ENCODE measurements around the gene USP11.

GRCh38 chrX:47272013-47272408 lies 39.2 kb downstream of the USP11 start:
- TF ChIP-seq RFX5 (IDR thresholded peaks at IDR 0.05; ENCODE audit: borderline replicate concordance, low read depth, low read length): no peak
- TF ChIP-seq ATF3 (IDR thresholded peaks at IDR 0.05; ENCODE audit: insufficient read depth, low read depth, low read length): no peak

Data from H1 (cell line).